ENCODE measurements around the gene ATRX.

Gene ATRX

GRCh38 chrX:77719388-77719787 is 66.6 kb downstream of the ATRX start:
- H3K27me3 ChIP-seq (ENCODE audit: insufficient read depth, low read depth, severe bottlenecking): no peaks in the 10 kb centered on the region
- no peak overlapping the region for H3K4me3 ChIP-seq (ENCODE audit: low read depth, low read length)
- H3K36me3 ChIP-seq: no peaks in the 10 kb centered on the region
- no peak overlapping the region for H3K27ac ChIP-seq
- no peak for DNase-seq
- H3K9me3 ChIP-seq (ENCODE audit: severe bottlenecking): no peaks in the 10 kb centered on the region
- TF ChIP-seq CTCF (IDR thresholded peaks at IDR 0.05; ENCODE audit: low read depth, low read length): no peak

DNA sequence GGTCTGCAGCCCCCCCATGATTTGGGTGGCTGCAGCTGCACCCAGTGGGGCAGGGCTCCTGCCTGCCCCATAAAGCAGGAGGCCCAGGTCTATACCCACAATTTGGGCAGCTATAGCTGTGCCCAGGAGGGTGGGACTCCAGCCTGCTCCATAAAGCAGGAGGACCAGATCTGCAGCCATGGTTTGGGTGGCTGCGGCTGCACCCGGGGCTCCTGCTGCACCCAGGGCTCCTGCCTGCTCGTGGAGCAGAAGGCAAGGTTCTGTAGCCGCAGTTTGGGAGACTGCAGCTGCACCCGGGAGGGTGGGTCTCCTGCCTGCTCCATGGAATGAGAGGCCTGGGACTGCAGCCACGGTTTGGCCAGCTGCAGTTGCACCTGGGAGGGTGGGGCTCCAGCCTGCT is 81.1 kb downstream of the ATRX start:
- Histone ChIP-seq H3K27ac (no peak overlapping the region), H3K36me3 (no peaks in the 10 kb centered on the region), H3K27me3 (ENCODE audit: insufficient read depth, low read depth, severe bottlenecking) (no peaks in the 10 kb centered on the region), H3K9me3 (ENCODE audit: severe bottlenecking) (no peaks in the 10 kb centered on the region), H3K4me3 (ENCODE audit: low read depth, low read length) (no peak overlapping the region)
- no peak for DNase-seq
- TF ChIP-seq CTCF (IDR thresholded peaks at IDR 0.05; ENCODE audit: low read depth, low read length): no peak

DNA sequence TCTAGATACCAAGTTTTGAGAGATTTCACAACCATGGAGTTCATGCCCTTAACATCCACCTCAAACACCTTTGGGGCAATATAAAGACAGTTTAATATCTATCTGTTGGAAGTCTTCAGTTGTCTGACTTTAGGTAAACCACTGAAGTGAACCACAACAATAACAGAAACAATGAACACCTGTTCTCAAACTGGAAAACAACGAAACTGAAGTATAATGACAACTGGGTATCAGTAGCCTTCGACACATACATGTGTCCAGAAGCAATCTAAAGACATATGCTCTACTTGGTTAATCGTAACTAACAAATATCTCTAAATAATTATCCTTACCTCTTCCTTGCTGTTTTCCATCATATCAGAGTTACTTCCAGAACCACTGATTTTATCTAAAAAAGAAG is 87.8 kb downstream of the ATRX start:
- peaks cover 5% of the 10 kb centered on the region for H3K36me3 ChIP-seq
- TF ChIP-seq CTCF (IDR thresholded peaks at IDR 0.05; ENCODE audit: low read depth, low read length): no peak
- H3K27me3 ChIP-seq (ENCODE audit: insufficient read depth, low read depth, severe bottlenecking): no peaks in the 10 kb centered on the region
- H3K4me3 ChIP-seq (ENCODE audit: low read depth, low read length): no peak overlapping the region
- H3K27ac ChIP-seq: no peak overlapping the region
- H3K9me3 ChIP-seq (ENCODE audit: severe bottlenecking): no peaks in the 10 kb centered on the region
- no peak for DNase-seq

DNA sequence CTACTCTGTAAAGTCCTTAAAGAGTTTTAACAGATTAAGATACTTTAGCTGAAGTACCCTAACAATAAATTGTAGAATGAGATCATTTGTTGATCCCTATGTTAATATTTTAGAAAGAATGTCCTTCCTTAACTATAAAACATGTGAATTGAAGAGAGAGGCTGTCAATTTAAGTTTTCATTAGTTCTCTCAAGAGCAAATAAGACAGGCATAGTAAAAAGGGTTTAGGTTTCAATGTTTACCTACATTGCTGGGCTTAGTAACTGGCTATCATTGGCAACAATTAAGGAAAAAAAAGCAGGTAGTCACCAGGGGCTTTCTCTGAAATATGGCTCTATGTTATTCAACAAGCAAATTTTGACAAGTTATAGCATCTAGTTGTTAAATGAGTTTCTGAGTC is 91.5 kb downstream of the ATRX start:
- TF ChIP-seq CTCF (IDR thresholded peaks at IDR 0.05; ENCODE audit: low read depth, low read length): no peak
- no peak for DNase-seq
- Histone ChIP-seq H3K27me3 (ENCODE audit: insufficient read depth, low read depth, severe bottlenecking) (no peaks in the 10 kb centered on the region), H3K27ac (no peak overlapping the region), H3K36me3 (peaks cover 5% of the 10 kb centered on the region), H3K9me3 (ENCODE audit: severe bottlenecking) (no peaks in the 10 kb centered on the region), H3K4me3 (ENCODE audit: low read depth, low read length) (no peak overlapping the region)

- no peak for TF ChIP-seq CTCF (IDR thresholded peaks at IDR 0.05; ENCODE audit: low read depth, low read length)
- H3K27ac ChIP-seq: no peak overlapping the region
- H3K9me3 ChIP-seq (ENCODE audit: severe bottlenecking): no peaks in the 10 kb centered on the region
- H3K36me3 ChIP-seq: peaks cover 5% of the 10 kb centered on the region
- DNase-seq: no peak
- no peaks in the 10 kb centered on the region for H3K27me3 ChIP-seq (ENCODE audit: insufficient read depth, low read depth, severe bottlenecking)
- no peak overlapping the region for H3K4me3 ChIP-seq (ENCODE audit: low read depth, low read length)
These were observed 92.4 kb downstream of the ATRX start for GRCh38 chrX:77693594-77693993.

- TF ChIP-seq CTCF (IDR thresholded peaks at IDR 0.05; ENCODE audit: low read depth, low read length): no peak
- Histone ChIP-seq H3K9me3 (ENCODE audit: severe bottlenecking) (no peaks in the 10 kb centered on the region), H3K4me3 (ENCODE audit: low read depth, low read length) (no peak overlapping the region), H3K27ac (no peak overlapping the region), H3K27me3 (ENCODE audit: insufficient read depth, low read depth, severe bottlenecking) (no peaks in the 10 kb centered on the region), H3K36me3 (peaks cover 4% of the 10 kb centered on the region)
- DNase-seq: no peak
These were observed 94.1 kb downstream of the ATRX start for GRCh38 chrX:77691916-77692315.

Measured in WERI-Rb-1 (cell line).